H9 (cell line): ENCODE results near the gene FKBP4. TPM values are rescaled to one million over a fixed set of nuclear protein-coding genes. Genes with fewer than 3 reads are reported as not detected.

Experiments used
- DNase-seq: peaks from one replicate; pipeline ENCODE4 v3.0.0-alpha.2; 2017
- H2AFZ ChIP-seq: one replicate; pipeline ENCODE4 v1.6.1; 2013; ENCODE audit warnings: mild to moderate bottlenecking, low read length, control low read depth, moderate library complexity
- H2AK5ac ChIP-seq: 2 replicates; pipeline ENCODE4 v1.6.1; 2013; ENCODE audit warnings: low read length, control low read depth, mixed read lengths; ENCODE audit not compliant: insufficient read length
- H2BK120ac ChIP-seq: one replicate; pipeline ENCODE4 v1.6.1; 2013; ENCODE audit warnings: low read depth, mild to moderate bottlenecking, low read length, control low read depth, inconsistent platforms; ENCODE audit not compliant: poor library complexity, severe bottlenecking
- H2BK12ac ChIP-seq: 2 replicates; pipeline ENCODE4 v1.6.1; 2013; ENCODE audit warnings: low read length, control low read depth, mixed read lengths, low read depth; ENCODE audit not compliant: insufficient read length
- H2BK15ac ChIP-seq: 2 replicates; pipeline ENCODE4 v1.6.1; 2013; ENCODE audit warnings: low read depth, low read length, control low read depth
- H2BK20ac ChIP-seq: one replicate; pipeline ENCODE4 v1.6.1; 2013; ENCODE audit warnings: low read depth, mild to moderate bottlenecking, low read length, control low read depth, inconsistent platforms; ENCODE audit not compliant: poor library complexity, severe bottlenecking
- H2BK5ac ChIP-seq: 2 replicates; pipeline ENCODE4 v1.6.1; 2013; ENCODE audit warnings: low read length, control low read depth, mixed read lengths; ENCODE audit not compliant: insufficient read length
- H3K14ac ChIP-seq: 2 replicates; pipeline ENCODE4 v1.6.1; 2013; ENCODE audit warnings: low read length, control low read depth; ENCODE audit not compliant: insufficient read depth
- H3K18ac ChIP-seq: 2 replicates; pipeline ENCODE4 v1.6.1; 2013; ENCODE audit warnings: low read depth, mild to moderate bottlenecking, mixed read lengths, low read length, control low read depth; ENCODE audit not compliant: insufficient read length
- H3K23ac ChIP-seq: 2 replicates; pipeline ENCODE4 v1.6.1; 2013; ENCODE audit warnings: low read length, control low read depth, mixed read lengths, low read depth; ENCODE audit not compliant: insufficient read length
- H3K23me2 ChIP-seq: 2 replicates; pipeline ENCODE4 v1.6.1; 2013; ENCODE audit warnings: low read depth, mild to moderate bottlenecking, mixed read lengths, low read length, control low read depth; ENCODE audit not compliant: insufficient read length, poor library complexity, severe bottlenecking
- H3K27ac ChIP-seq: 2 replicates; pipeline ENCODE4 v1.5.1; 2013; ENCODE audit warnings: low read length, control low read depth, mixed read lengths, low read depth; ENCODE audit not compliant: insufficient read length
- H3K27me3 ChIP-seq: 2 replicates; pipeline ENCODE4 v1.6.1; 2013; ENCODE audit warnings: low read length, control low read depth, inconsistent platforms; ENCODE audit not compliant: insufficient read depth
- H3K4ac ChIP-seq: 2 replicates; pipeline ENCODE4 v1.6.1; 2013; ENCODE audit warnings: low read depth, mild to moderate bottlenecking, control low read depth, inconsistent platforms, low read length, moderate library complexity
- H3K4me1 ChIP-seq: 2 replicates; pipeline ENCODE4 v1.6.1; 2013; ENCODE audit warnings: low read length, control low read depth, inconsistent platforms; ENCODE audit not compliant: insufficient read depth
- H3K4me2 ChIP-seq: 2 replicates; pipeline ENCODE4 v1.6.1; 2013; ENCODE audit warnings: low read length, control low read depth, mixed read lengths; ENCODE audit not compliant: insufficient read length, insufficient read depth
- H3K56ac ChIP-seq: 2 replicates; pipeline ENCODE4 v1.6.1; 2013; ENCODE audit warnings: low read depth, mild to moderate bottlenecking, mixed read lengths, low read length, control low read depth; ENCODE audit not compliant: insufficient read length
- H3K79me1 ChIP-seq: 2 replicates; pipeline ENCODE4 v1.6.1; 2013; ENCODE audit warnings: low read depth, mild to moderate bottlenecking, moderate library complexity, low read length, control low read depth, inconsistent platforms; ENCODE audit not compliant: insufficient read depth, poor library complexity, severe bottlenecking
- H3K79me2 ChIP-seq: 2 replicates; pipeline ENCODE4 v1.6.1; 2013; ENCODE audit warnings: low read length, control low read depth, inconsistent platforms; ENCODE audit not compliant: insufficient read depth
- H3K9ac ChIP-seq: 2 replicates; pipeline ENCODE4 v1.6.1; 2013; ENCODE audit warnings: low read length, control low read depth, mixed read lengths; ENCODE audit not compliant: insufficient read length; ENCODE audit errors: extremely low read depth
- H3K9me3 ChIP-seq: one replicate; pipeline ENCODE4 v1.6.1; 2013; ENCODE audit warnings: low read depth, low read length, inconsistent platforms; ENCODE audit not compliant: control insufficient read depth
- H3T11ph ChIP-seq: one replicate; pipeline ENCODE4 v1.6.1; 2013; ENCODE audit warnings: mild to moderate bottlenecking, low read length, control low read depth, inconsistent platforms
- H4K20me1 ChIP-seq: one replicate; pipeline ENCODE4 v1.6.1; 2013; ENCODE audit not compliant: control insufficient read depth, insufficient read length, insufficient read depth
- H4K5ac ChIP-seq: 2 replicates; pipeline ENCODE4 v1.6.1; 2013; ENCODE audit warnings: low read depth, mild to moderate bottlenecking, mixed read lengths, low read length, control low read depth; ENCODE audit not compliant: insufficient read length
- H4K8ac ChIP-seq: replicated peaks from 2 replicates; pipeline ENCODE4 v1.6.1; 2013; ENCODE audit warnings: low read length, control low read depth, mixed read lengths, low read depth; ENCODE audit not compliant: insufficient read length
- H4K91ac ChIP-seq: 2 replicates; pipeline ENCODE4 v1.6.1; 2013; ENCODE audit warnings: low read depth, mild to moderate bottlenecking, moderate library complexity, mixed read lengths, low read length, control low read depth; ENCODE audit not compliant: insufficient read length
- H3K27ac Mint-ChIP-seq, 3 experiments: 2 replicates in 2 of 3; 3 replicates in 1 of 3; pipeline ENCODE4 v1.8.0; 2020 to 2021; ENCODE audit warnings: mixed read lengths in 3 of 3, mild to moderate bottlenecking in 1 of 3, moderate library complexity in 1 of 3
- H3K27me3 Mint-ChIP-seq: 2 replicates; pipeline ENCODE4 v1.8.0; 2021; ENCODE audit warnings: low read depth, mild to moderate bottlenecking, moderate library complexity, mixed read lengths
- H3K36me3 Mint-ChIP-seq, 3 experiments: 2 replicates in 2 of 3; 3 replicates in 1 of 3; pipeline ENCODE4 v1.8.0; 2020 to 2021; ENCODE audit warnings: low read depth in 3 of 3, mixed read lengths in 3 of 3; ENCODE audit not compliant: insufficient read depth in 1 of 3
- H3K4me1 Mint-ChIP-seq, 2 experiments: 2 replicates each; pipeline ENCODE4 v1.8.0; 2020; ENCODE audit warnings: mixed read lengths in 2 of 2
- H3K4me3 Mint-ChIP-seq, 2 experiments: 2 replicates in 1 of 2; 3 replicates in 1 of 2; pipeline ENCODE4 v1.8.0; 2020 to 2021; ENCODE audit warnings: mild to moderate bottlenecking in 2 of 2, mixed read lengths in 2 of 2, moderate library complexity in 1 of 2
- H3K9me3 Mint-ChIP-seq, 2 experiments: 2 replicates in 1 of 2; 3 replicates in 1 of 2; pipeline ENCODE4 v1.8.0; 2020; ENCODE audit warnings: mild to moderate bottlenecking in 2 of 2, mixed read lengths in 2 of 2, moderate library complexity in 1 of 2
- CTCF ChIP-seq: fragments of 200-600 bp; sonication (generic); conservative IDR thresholded peaks from 3 replicates; pipeline ENCODE4 v1.8.0; 2021; ENCODE audit warnings: antibody characterized with exemption, mild to moderate bottlenecking
- WGBS: extraction: QIAGEN DNeasy Blood & Tissue Kit; methylation state at CpG from one replicate; pipeline ENCODE4 v1.1.7; 2013; ENCODE audit warnings: missing lambda C conversion rate, low lambda C conversion rate, mixed read lengths; ENCODE audit not compliant: insufficient read length; ENCODE audit errors: extremely low coverage; 5-methylcytosine and 5-hydroxymethylcytosine counted together
- total RNA-seq: library from RNA; stranded (reverse); gene quantifications from 2 replicates; pipeline ENCODE4 v1.2.1, GENCODE V29; 2021

Gene FKBP4
- total RNA-seq, 1 experiment from 2014 or later: 221 TPM

DNA sequence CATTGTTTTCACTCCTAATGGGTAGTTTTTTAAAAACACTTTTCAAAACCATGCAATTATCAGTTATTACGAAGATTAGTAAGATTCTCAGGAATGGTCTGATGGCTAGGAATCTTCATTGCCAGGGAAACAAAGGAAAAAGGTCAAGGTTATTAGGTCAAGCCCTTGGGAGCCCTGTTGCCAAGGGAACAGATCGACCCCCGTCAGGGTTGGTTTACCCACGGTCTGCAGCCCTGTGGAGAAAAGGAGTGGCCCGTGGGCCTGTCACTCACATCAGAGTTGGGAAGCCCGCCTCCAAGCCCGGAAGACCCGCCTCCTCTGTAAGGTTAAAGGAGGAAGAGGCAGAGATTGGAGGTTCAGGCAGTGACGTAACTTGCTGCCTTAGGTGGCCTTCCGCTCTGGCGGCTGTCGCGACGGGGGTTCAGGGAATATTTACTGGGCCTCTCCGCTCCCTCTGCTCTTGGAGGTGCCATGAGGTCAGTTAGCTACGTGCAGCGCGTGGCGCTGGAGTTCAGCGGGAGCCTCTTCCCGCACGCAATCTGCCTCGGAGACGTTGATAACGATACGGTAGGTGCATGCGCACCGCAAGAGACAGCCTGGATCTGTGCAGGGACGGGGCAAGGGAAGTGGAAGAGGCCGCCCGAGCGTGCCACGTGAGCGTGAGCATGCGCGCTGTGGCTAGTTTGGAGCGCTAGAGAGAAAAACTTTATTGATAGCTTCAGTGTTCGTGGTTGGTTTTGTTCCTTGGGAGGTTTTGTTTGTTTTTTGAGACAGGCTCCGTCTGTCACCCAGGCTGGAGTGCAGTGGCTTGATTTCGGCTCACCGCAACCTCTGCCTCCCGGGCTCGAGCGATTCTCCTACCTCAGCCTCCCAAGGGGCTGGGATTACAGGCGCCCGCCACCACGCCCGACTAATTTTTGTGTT, 17.8 kb downstream of the FKBP4 start, which contains the start of gene ITFG2:
ITFG2 (plus strand) TSS at position 379 of the 924 bp plus-strand sequence; CDS start at position 472, 93 bp downstream.
- H3K4me3 Mint-ChIP-seq: peak within 1 kb of the TSS; percentile 95 to 100
- no peaks in the 10 kb centered on the region for H4K20me1 ChIP-seq
- no peak within 1 kb of the TSS for H3K4ac ChIP-seq

More for the DNA sequence above, 17.8 kb downstream of the FKBP4 start, which contains the start of gene ITFG2:
- Histone ChIP-seq H4K5ac (peak within 1 kb of the TSS; percentile 59), H3K4me2 (peak within 1 kb of the TSS; percentile 36), H3K9me3 (no peaks in the 10 kb centered on the region), H3K27ac (peak within 1 kb of the TSS; percentile 68), H3K23ac (no peak within 1 kb of the TSS), H2BK12ac (no peak within 1 kb of the TSS), H4K91ac (no peak within 1 kb of the TSS), H2BK15ac (no peak within 1 kb of the TSS), H3K9ac (peak within 1 kb of the TSS; percentile 85), H2AFZ (no peak within 1 kb of the TSS), H2BK120ac (no peak within 1 kb of the TSS), H3K56ac (no peak within 1 kb of the TSS), H3K79me1 (no peaks in the 10 kb centered on the region), H2BK20ac (no peak within 1 kb of the TSS), H3K18ac (peak within 1 kb of the TSS; percentile 85), H3T11ph (no peak within 1 kb of the TSS), H3K23me2 (no peaks in the 10 kb centered on the region), H2BK5ac (peak within 1 kb of the TSS; percentile 65), H3K4me1 (no peaks in the 10 kb centered on the region), H2AK5ac (no peak within 1 kb of the TSS), H3K27me3 (no peaks in the 10 kb centered on the region), H4K8ac (no peak within 1 kb of the TSS), H3K14ac (peak within 1 kb of the TSS; percentile 90), H3K79me2 (no peaks in the 10 kb centered on the region)
- Mint-ChIP-seq H3K9me3 (no peaks in the 10 kb centered on the region; a peak in 1 of 5 replicates), H3K36me3 (peaks cover 7 to 20% (median 10%) of the 10 kb centered on the region in 3 experiments; a peak in 6 of 7 replicates), H3K4me1 (peaks cover 13 to 14% of the 10 kb centered on the region in 2 experiments), H3K27me3 (no peaks in the 10 kb centered on the region; the same call in 1 of the 2 replicates), H3K27ac (peak within 1 kb of the TSS; percentile 100)
- peak; percentile 100 for DNase-seq
- no peak for TF ChIP-seq CTCF
- WGBS: no CpG with 5 or more reads among the region's 48 CpGs
